ENCODE measurements around the gene GDA. TPM values are rescaled to one million over a fixed set of nuclear protein-coding genes. Genes with fewer than 3 reads are reported as not detected.
A peak's percentile ranks its signal among the peaks of the same experiment; 100 is the strongest.
"Not testable (repeated sequence)": the region's sequence is repeated elsewhere in the genome, so short reads cannot be mapped to it uniquely, and the experiment has no call there.

GDA gene
- total RNA-seq, 2 donors from 2014 or later, result not detected

DNA sequence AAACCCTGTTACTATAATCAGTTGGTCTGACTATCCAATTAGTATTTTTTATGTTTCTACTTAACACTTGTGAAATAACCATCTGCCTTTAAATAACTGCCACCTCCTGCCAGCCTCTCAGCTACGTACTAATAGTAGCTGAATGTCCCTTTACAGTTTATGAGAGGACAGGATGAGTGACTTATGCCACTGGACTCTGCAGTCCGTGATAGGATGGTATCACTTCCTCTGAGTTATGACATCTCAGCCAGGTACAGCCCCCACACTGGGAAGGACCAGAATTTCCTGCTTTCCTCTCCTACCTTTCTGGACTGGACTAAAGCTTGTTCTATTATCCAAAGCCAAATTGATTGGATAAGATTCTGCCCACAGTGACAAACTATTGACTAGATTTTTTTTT lies 112.8 kb downstream of the GDA start:
- no peak for DNase-seq (ENCODE audit: low spot score)
- intact Hi-C loops (cut with DNase I), result no loop called here

DNA sequence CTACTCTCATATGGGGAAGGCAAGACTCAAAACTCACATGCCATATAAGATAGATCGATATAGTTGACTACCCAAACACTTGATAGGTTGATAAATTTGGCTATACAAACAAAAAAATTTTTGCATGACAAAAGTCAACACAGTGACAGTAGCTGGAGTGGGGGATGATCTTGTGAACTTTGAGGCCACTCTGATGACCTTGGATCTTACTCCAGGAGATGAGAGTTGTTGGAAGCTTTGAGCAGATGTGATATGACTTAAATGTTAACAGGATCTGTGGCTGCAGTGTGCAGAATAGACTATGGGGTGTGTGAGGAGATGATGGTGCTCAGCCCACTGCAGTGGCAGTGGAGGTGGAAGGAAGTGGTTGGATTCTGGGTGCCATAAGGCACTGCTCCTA lies 114.3 kb downstream of the GDA start:
- no peak for DNase-seq (ENCODE audit: low spot score)

DNA sequence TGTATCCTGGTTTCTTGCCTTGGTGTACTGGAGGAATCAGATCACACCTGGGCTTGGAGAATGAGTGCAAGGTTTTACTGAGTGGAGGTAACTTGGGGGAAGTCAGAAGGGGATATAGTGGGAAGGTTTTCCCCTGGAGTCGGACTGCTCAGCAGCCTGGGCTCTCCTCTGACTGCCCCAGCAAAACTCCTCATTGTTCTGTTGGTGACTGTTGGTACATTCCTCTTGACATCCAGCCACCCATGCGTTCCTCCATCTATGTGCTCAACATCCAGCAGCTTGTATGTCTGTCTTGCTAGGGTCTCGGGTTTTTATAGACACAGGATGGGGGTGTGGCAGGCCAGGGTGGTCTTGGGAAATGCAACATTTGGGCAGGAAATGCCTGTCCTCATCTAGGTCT lies 119.7 kb downstream of the GDA start:
- intact Hi-C loops (cut with DNase I), result no loop called here
- no peak for DNase-seq (ENCODE audit: low spot score)

More for the DNA sequence above, 114.3 kb downstream of the GDA start:
- intact Hi-C loops (cut with DNase I), result no loop called here

DNA sequence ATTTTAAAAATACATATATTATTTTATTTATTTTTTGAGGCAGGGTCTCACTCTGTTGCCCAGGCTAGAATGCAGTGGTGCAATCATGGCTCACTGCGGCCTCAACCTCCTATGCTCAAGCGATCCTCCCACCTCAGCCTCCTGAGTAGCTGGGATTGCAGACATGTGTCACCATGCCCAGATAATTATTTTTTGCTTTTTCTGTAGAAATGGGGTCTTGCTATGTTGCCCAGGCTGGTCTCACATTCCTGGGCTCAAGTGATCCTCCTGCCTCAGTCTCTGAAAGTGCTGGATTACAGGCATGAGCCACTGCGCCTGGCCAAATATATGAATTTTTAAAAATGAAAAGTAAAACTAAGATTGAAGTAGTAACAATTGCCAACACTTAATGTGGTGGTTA lies 121.1 kb downstream of the GDA start:
- intact Hi-C loops (cut with DNase I), result loop anchor here (5.0 to 10.0 kb wide), 3 partner anchors 233 to 554 kb away; no protein-coding TSS in a partner anchor
- not testable (repeated sequence) for DNase-seq (ENCODE audit: low spot score)

DNA sequence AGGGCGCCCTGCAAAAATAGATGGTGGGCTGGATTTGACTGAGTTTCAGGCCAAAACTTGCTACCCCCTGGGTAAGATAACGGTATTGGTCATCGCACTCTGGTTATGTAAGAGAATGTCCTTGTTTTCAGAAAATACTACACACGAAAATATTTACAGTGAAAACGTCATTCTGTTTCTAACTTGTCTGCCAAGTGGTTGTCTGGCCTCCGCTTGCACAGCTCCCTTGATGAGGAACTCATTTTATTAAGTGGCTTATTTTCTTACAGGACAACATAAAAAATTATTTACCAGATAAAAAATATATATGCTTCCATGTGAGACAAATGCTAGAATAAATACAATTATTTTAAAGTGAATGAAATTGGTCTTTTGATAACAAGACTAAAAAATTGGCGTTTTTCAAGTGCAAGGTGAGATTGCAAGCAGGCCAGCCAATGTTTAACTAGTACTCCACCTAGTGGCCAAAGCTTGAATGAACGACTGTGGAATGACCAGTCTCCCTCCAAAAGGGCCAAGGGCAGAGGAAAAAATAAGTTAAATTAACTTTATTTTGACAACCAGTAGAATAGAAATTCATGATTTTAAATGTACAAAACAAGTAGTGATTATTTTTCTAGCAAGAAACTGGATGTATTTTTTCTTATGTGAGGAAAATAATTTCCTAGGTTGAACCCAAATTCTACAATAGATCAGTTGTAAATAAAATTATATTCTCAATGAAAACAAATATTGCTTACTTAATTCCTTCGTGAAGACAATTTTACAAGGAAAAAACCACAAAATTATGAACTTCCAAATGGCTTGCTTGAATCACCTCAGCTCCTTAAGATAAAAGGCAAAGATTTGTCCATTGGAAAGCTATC lies 122.6 kb downstream of the GDA start:
- intact Hi-C loops (cut with DNase I), result loop anchor here (5.0 to 10.0 kb wide), 3 partner anchors 235 to 553 kb away; no protein-coding TSS in a partner anchor
- no peak for DNase-seq (ENCODE audit: low spot score)

DNA sequence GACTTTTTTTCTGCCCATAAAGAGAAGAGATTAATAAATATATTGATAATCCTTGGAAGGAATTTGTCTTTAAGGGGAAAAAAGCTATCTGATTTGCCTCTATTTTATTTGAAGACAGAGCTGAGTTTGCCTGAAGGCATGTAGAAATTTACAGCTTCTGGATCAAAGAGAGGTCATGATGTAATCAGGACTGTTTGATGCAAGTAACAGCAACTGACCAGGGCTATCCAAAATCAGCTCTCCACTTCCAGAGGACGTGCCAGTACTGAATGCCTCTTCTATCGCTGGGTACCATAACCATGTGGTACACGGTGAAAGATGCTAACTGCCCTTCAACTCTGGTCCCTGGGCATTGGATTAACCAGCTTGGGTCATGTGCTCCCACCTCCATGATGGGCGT lies 125.2 kb downstream of the GDA start:
- intact Hi-C loops (cut with DNase I), result loop anchor here (5.0 to 10.0 kb wide), 3 partner anchors 237 to 550 kb away; no protein-coding TSS in a partner anchor
- DNase-seq (ENCODE audit: low spot score), result no peak

DNA sequence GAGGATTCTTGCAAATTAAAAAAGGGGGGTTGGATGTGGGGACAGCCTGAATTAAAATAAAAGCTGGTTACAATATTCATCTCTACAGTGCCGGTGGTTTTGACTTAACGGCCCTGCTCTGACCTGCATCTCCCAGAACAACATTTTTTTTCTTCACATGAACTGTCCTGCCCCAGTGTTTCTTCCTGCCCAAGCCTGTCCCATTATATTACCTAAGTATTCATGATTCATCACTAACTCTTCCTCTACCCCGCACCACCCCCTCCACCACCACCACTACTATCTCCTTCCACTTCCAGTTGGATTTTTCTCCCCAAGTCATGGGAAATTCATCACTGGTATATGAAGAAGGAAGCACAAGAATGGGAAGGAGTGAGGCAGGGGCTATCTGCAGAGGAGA lies 125.7 kb downstream of the GDA start:
- DNase-seq (ENCODE audit: low spot score), result no peak
- intact Hi-C loops (cut with DNase I), result loop anchor here (5.0 to 10.0 kb wide), 3 partner anchors 238 to 550 kb away; no protein-coding TSS in a partner anchor

DNA sequence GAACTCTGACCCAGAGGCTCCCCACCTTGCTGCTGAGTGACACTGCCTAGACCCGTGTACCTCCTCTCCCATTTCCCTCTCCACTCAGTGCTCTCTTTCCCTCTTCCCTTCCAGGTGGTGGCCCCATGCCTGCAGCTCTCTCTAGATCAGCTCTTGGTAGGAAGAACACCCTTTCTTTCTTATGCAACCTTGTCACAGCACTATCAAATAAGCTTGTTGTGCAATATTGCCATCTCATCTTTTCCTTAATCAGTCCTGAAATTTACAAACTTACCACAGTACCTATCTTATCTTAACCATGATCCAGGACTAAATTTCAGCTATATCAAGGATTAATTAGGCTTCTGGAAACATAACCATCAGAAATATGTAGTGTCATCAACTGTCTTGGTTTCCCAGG lies 127.2 kb downstream of the GDA start:
- DNase-seq (ENCODE audit: low spot score), result no peak
- intact Hi-C loops (cut with DNase I), result loop anchor here (10.0 kb wide), 2 partner anchors 242 to 548 kb away; no protein-coding TSS in a partner anchor

DNA sequence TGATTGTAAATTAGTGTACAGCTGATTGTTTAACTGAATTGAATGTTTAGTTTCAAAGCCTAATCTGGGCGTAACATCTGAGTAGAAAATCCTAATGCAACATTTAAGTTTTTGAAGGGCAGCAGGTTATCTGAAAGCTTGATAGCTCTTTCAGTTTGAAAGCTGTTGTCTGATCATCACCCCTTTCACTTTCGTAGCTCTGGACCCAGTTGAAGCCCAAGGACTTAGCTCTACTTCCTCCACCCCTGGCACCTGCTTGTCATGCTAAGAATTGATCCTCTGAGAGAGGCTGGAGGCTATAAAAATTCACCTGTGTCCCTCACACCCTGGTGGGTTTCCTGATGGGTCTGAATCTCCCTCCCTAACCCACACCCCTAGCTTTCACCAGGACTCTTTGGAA lies 129.7 kb downstream of the GDA start:
- intact Hi-C loops (cut with DNase I), result loop anchor here (10.0 kb wide), 2 partner anchors 244 to 546 kb away; no protein-coding TSS in a partner anchor
- DNase-seq (ENCODE audit: low spot score), result no peak

DNA sequence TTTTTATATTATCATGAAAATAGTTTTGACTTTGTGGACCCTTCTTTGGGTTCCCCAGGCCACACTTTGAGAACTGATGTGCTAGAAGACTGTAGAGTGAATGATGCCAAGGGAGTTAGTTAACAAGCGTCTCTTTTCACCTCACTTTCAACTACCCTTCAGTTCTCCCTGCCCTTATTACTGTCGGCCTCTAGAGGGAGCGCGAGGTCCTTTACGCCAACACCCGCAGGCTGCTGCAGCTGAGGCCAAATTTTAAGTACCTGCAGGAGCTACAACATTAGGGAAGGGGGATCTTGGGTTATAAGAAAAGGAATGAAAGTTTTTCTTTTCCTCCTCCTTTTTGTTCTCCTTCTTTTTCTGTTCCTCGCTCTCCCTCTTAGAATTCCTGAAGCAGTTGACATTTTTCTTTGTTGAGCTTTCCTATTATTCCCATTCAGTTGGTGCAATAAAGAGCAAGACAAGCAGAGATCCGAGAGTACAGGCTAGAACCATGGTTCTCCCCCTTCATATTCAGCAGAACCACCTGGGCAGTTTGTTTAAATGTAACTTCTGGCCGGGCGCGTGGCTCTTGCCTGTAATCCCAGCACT lies 131.8 kb downstream of the GDA start:
- intact Hi-C loops (cut with DNase I), result loop anchor here in 1 of 2 donors (2.0 to 10.0 kb wide), 2 partner anchors 314 to 752 kb away; no protein-coding TSS in a partner anchor
- peak; percentile 90 for DNase-seq (ENCODE audit: low spot score)

DNA sequence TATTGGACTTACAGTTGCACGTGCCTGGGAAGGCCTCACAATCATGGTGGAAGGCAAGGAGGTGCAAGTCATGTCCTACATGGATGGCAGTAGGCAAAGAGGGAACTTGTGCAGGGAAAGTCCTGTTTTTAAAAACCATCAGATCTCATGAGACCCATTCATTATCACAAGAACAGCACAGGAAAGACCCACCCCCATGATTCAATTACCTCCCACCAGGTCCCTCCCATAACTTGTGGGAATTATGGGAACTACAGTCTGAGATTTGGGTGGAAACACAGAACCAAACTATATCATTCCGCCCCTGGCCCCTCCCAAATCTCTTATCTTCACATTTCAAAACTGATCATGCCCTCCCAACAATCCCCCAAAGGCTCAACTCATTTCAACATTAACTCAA lies 140.2 kb downstream of the GDA start:
- no peak for DNase-seq (ENCODE audit: low spot score)
- intact Hi-C loops (cut with DNase I), result loop anchor here in 1 of 2 donors (10.0 kb wide), 1 partner anchor 305 kb away; no protein-coding TSS in a partner anchor

DNA sequence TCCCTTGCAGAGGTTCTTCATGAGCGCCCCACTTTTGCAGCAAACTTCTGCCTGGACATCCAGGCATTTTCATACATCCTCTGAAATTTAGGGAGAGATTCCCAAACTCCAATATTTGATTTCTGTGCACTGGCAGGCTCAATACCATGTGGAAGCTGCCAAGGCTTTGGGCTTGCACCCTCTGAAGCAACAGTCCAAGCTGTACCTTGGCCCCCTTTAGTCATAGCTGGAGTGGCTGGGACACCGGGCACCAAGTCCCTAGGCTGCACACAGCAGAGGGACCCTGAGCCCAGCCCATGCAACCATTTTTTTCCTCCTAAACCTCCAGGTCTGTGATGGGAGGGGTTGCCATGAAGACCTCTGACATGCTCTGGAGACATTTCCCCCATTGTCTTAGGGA lies 141.1 kb downstream of the GDA start:
- no peak for DNase-seq (ENCODE audit: low spot score)
- intact Hi-C loops (cut with DNase I), result loop anchor here (5.0 to 10.0 kb wide), 2 partner anchors 302 to 534 kb away; no protein-coding TSS in a partner anchor

DNA sequence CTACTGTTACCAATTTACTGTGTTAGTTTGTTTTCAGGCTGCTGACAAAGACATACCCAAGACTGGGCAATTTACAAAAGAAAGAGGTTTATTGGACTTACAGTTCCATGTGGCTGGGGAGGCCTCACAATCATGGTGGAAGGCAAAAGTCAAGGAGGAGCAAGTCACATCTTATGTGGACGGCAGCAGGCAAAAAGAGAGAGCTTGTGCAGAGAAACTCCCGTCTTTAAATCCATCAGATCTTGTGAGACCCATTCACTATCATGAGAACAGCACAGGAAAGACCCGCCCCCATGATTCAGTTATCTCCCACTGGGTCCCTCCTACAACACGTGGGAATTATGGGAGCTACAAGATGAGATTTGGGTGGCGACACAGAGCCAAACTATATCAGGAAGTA lies 142.3 kb downstream of the GDA start:
- intact Hi-C loops (cut with DNase I), result loop anchor here (5.0 to 10.0 kb wide), 2 partner anchors 301 to 533 kb away; no protein-coding TSS in a partner anchor
- DNase-seq (ENCODE audit: low spot score), result not testable (repeated sequence)

DNA sequence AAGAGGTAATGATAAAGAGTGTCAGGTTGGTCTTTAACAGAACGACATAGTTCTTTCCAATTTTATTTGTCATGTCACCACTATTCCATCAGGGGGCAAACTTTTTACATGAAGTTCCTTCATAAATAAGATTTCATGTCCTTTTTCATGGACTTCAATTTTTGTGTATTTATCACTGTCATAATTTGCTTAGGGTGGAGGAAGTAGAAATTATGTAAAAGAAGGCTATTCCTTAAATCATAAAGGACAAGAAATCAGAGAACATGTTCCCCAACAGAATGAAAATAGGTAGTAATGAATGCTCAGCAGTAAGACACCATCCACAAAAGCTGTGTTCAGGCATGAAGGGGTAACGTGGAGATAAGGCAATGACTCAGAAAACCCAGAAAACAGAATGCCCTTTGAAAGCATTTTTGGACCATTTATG lies 143.0 kb downstream of the GDA start:
- DNase-seq (ENCODE audit: low spot score), result no peak
- intact Hi-C loops (cut with DNase I), result loop anchor here (5.0 to 10.0 kb wide), 2 partner anchors 300 to 533 kb away; no protein-coding TSS in a partner anchor

DNA sequence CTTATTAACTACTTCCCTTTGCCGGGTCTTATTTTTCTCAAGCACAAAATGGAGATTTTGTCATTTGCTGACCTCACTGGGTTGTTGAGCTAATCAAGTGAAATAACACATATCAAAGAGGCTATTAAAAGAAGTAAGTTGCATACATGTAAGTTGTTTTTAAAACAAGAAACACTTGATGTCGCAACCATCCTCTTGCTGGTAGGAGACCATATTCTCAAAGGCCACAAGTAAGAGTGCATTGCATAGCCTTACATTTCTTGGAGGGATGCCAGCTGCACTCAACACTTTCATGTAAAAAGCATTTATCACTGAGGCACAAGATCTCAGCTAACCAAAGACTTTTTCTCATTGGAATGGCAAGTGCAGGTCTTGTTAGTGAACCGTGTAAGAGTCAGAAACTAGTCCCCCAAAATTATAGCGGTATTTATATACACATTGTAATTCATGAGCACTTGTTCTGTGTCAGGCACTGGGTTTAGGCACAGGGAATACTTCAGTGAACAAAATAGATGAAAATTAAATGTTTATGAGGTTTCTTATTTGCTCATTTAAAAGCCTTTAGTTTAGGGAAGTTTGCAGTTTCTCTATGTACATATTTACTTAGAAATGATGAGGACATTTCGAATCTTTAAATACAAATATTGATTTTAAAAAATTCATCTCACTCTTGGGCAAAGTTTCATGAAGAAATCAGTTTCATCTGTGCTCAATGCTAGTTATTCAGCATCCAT lies 143.8 kb downstream of the GDA start:
- intact Hi-C loops (cut with DNase I), result loop anchor here (5.0 to 10.0 kb wide), 2 partner anchors 299 to 532 kb away; no protein-coding TSS in a partner anchor
- no peak for DNase-seq (ENCODE audit: low spot score)

DNA sequence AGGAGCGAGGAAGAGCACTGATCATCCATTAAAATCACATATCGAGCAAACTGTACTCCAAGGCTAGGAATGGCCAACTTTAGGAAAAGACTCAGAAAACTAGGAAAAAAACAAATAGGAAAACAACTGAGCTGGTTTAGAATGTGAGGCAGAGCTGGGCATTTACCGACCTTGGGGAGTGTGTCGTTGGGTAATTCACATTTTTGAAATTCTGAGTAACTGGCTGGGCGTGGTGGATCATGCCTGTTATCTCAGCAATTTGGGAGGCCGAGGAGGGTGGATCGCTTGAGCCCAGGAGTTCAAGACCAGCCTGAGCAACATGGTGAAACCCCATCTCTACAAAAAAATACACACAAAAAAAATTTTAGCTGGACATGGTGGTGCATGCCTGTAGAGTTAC lies 145.7 kb downstream of the GDA start:
- DNase-seq (ENCODE audit: low spot score), result no peak
- intact Hi-C loops (cut with DNase I), result loop anchor here (5.0 to 10.0 kb wide), 2 partner anchors 297 to 530 kb away; no protein-coding TSS in a partner anchor

DNA sequence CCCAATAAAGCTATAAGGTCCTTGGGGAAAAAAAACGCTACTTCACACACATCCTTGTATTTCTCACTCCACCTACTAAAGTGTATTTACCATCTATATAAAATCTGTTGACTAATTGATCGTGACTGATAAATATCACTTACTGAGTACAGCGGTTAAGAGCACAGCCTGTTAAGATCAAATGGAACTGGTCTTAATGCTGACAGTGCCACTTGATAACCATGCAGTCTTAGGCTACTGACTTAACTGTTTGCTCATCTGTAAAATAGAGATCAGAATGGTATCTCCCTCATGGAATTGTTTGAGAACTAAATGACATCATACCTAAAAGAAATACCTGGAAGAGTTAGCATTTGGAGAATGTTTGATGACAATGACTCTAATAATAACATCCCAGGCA lies 148.3 kb downstream of the GDA start:
- intact Hi-C loops (cut with DNase I), result loop anchor here in 1 of 2 donors (10.0 kb wide), 1 partner anchor 527 kb away; no protein-coding TSS in a partner anchor
- DNase-seq (ENCODE audit: low spot score), result no peak

DNA sequence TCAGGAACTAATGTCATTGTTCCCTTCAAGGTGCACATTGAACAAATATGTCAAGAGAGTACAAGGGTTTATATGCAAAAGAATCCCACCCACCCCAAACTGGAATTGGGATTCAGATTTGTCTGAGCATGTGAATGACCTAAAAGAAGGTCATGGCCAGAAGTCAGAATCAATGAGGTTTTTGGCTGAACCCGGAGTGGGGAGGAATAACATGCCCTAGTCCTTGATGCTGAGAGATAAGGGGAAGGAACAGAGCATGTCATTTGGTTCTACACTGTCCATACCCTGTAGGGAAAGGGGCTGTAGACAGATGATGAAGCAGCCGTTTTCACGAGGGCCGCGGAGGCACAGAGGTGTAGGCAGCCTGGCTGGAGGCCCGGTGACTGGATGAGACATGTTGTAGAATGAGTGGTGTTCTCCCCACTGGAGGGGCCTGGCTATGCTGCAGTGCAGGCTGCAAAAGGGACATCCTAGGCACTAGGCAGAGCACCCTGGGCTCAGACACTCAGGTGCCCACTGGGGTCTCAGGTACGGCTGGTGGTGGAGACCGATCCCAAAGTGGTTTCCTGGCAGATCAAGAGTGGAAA lies 149.9 kb downstream of the GDA start:
- DNase-seq (ENCODE audit: low spot score), result no peak
- intact Hi-C loops (cut with DNase I), result loop anchor here in 1 of 2 donors (10.0 kb wide), 1 partner anchor 526 kb away; no protein-coding TSS in a partner anchor

Data from posterior vena cava (tissue), 2 donors.